GM12865 (cell line): ENCODE data around the gene NLRC4.

Experiments used
- DNase-seq: peaks from one replicate; pipeline ENCODE4 v3.0.0; 2010; ENCODE audit warnings: low read depth
- H3K4me3 ChIP-seq: 2 replicates; pipeline ENCODE4 v1.5.1; 2011; ENCODE audit warnings: mild to moderate bottlenecking, low read depth, low read length, control low read depth
- CTCF ChIP-seq: IDR thresholded peaks from 2 replicates; pipeline ENCODE4 v1.5.1; 2011; ENCODE audit warnings: low read length, control low read depth, low read depth, inconsistent platforms; ENCODE audit not compliant: insufficient read depth; ENCODE audit errors: missing control alignments

NLRC4 gene

GRCh38 chr2:32242331-32242730 lies 22.4 kb downstream of the NLRC4 start:
- TF ChIP-seq CTCF, result no peak
- H3K4me3 ChIP-seq, result no peak overlapping the region
- DNase-seq, result no peak

GRCh38 chr2:32237996-32238395 lies 26.7 kb downstream of the NLRC4 start:
- DNase-seq, result no peak
- no peak overlapping the region for H3K4me3 ChIP-seq
- no peak for TF ChIP-seq CTCF

- TF ChIP-seq CTCF, result no peak
- DNase-seq, result no peak
- no peak overlapping the region for H3K4me3 ChIP-seq
Measured at GRCh38 chr2:32237488-32237887, 27.2 kb downstream of the NLRC4 start.

- H3K4me3 ChIP-seq, result no peak overlapping the region
- no peak for DNase-seq
Measured at GRCh38 chr2:32235315-32235714, 29.4 kb downstream of the NLRC4 start.

GRCh38 chr2:32231959-32232358 lies 32.7 kb downstream of the NLRC4 start:
- TF ChIP-seq CTCF, result no peak
- H3K4me3 ChIP-seq, result no peak overlapping the region
- no peak for DNase-seq

More at GRCh38 chr2:32235315-32235714, 29.4 kb downstream of the NLRC4 start:
- no peak for TF ChIP-seq CTCF

- DNase-seq, result no peak
- no peak overlapping the region for H3K4me3 ChIP-seq
- TF ChIP-seq CTCF, result no peak
Measured at GRCh38 chr2:32229635-32230034, 35.1 kb downstream of the NLRC4 start.

GRCh38 chr2:32228181-32228580 lies 36.5 kb downstream of the NLRC4 start:
- H3K4me3 ChIP-seq, result no peak overlapping the region
- no peak for DNase-seq
- TF ChIP-seq CTCF, result no peak
